Activated B cell treated with CpG ODN at 0.5 μM for 24 hours (primary cell): ENCODE results near the gene HGFAC. TPM values are rescaled to one million over a fixed set of nuclear protein-coding genes. Genes with fewer than 3 reads are reported as not detected.

ENCODE experiments used
- ATAC-seq: fragments of 200-7000 bp; cut with Tn5 transposase; one replicate; pipeline ENCODE4 v1.10.0; 2021; ENCODE audit warnings: low read depth, mild to moderate bottlenecking, moderate library complexity
- CTCF ChIA-PET: fragments of 350-600 bp; sonication (Branson Sonifier 250); formaldehyde crosslinking; loops from one replicate; lab custom pipeline; 2021; ENCODE audit warnings: antibody characterized with exemption; lab: Charles Lee
- POLR2A ChIA-PET: fragments of 350-600 bp; sonication (Branson Sonifier 250); formaldehyde crosslinking; loops from one replicate; lab custom pipeline; 2021; ENCODE audit warnings: antibody characterized with exemption; lab: Charles Lee
- DNase-seq: peaks from one replicate; pipeline ENCODE4 v3.0.0; 2022
- H3K27ac Mint-ChIP-seq: one replicate; pipeline ENCODE4 v1.8.0; 2020; ENCODE audit warnings: mixed read lengths
- H3K27me3 Mint-ChIP-seq: one replicate; pipeline ENCODE4 v1.8.0; 2021; ENCODE audit warnings: mixed read lengths
- H3K36me3 Mint-ChIP-seq: one replicate; pipeline ENCODE4 v1.8.0; 2021; ENCODE audit warnings: low read depth, mixed read lengths
- H3K4me1 Mint-ChIP-seq: one replicate; pipeline ENCODE4 v1.8.0; 2021; ENCODE audit warnings: mixed read lengths
- H3K4me3 Mint-ChIP-seq: one replicate; pipeline ENCODE4 v1.8.0; 2020; ENCODE audit warnings: mild to moderate bottlenecking, mixed read lengths
- H3K9me3 Mint-ChIP-seq: one replicate; pipeline ENCODE4 v1.8.0; 2020; ENCODE audit warnings: mixed read lengths
- CTCF ChIP-seq: fragments of 200-600 bp; IDR thresholded peaks from one replicate; pipeline ENCODE4 v1.8.0; 2022; ENCODE audit warnings: antibody characterized with exemption, mild to moderate bottlenecking
- intact Hi-C: fragments of 100-400 bp; cut with micrococcal nuclease; formaldehyde crosslinking; loops from one replicate; pipeline ENCODE4 v1.15.1; 2024
- total RNA-seq: library from RNA; stranded (reverse); gene quantifications from 2 replicates; pipeline ENCODE4 v1.2.3, GENCODE V29; 2022

The HGFAC gene
- total RNA-seq, 1 donor from 2014 or later, result not detected

GRCh38 chr4:3429651-3430050 is 12.1 kb upstream of the HGFAC start:
- H3K27ac Mint-ChIP-seq, result no peak overlapping the region
- no peaks in the 10 kb centered on the region for H3K27me3 Mint-ChIP-seq
- no peak for TF ChIP-seq CTCF
- H3K36me3 Mint-ChIP-seq, result no peaks in the 10 kb centered on the region
- no peaks in the 10 kb centered on the region for H3K9me3 Mint-ChIP-seq
- no peak overlapping the region for H3K4me3 Mint-ChIP-seq
- ATAC-seq (no peak), DNase-seq (no peak)
- CTCF ChIA-PET, result no interaction called here
- POLR2A ChIA-PET, result no interaction called here
- peaks cover 5% of the 10 kb centered on the region for H3K4me1 Mint-ChIP-seq
- intact Hi-C loops, result no loop called here

- no peak overlapping the region for H3K4me3 Mint-ChIP-seq
- no peak for TF ChIP-seq CTCF
- no peak overlapping the region for H3K27ac Mint-ChIP-seq
- DNase-seq, result no peak
- H3K27me3 Mint-ChIP-seq, result no peaks in the 10 kb centered on the region
- no peaks in the 10 kb centered on the region for H3K36me3 Mint-ChIP-seq
- peaks cover 5% of the 10 kb centered on the region for H3K4me1 Mint-ChIP-seq
- no peaks in the 10 kb centered on the region for H3K9me3 Mint-ChIP-seq
- ChIA-PET POLR2A (no interaction called here), CTCF (no interaction called here)
- intact Hi-C loops, result no loop called here
- ATAC-seq, result no peak
Observed at GRCh38 chr4:3430524-3430923, 11.2 kb upstream of the HGFAC start.

GRCh38 chr4:3431446-3431993 is 10.2 kb upstream of the HGFAC start:
- Mint-ChIP-seq H3K36me3 (no peaks in the 10 kb centered on the region), H3K9me3 (no peaks in the 10 kb centered on the region), H3K4me3 (no peak overlapping the region), H3K27me3 (no peaks in the 10 kb centered on the region), H3K4me1 (peaks cover 2% of the 10 kb centered on the region), H3K27ac (no peak overlapping the region)
- DNase-seq, result no peak
- intact Hi-C loops, result no loop called here
- ATAC-seq, result no peak
- ChIA-PET POLR2A (no interaction called here), CTCF (no interaction called here)
- TF ChIP-seq CTCF, result no peak

GRCh38 chr4:3432381-3432790 is 9.4 kb upstream of the HGFAC start:
- Mint-ChIP-seq H3K27ac (no peak overlapping the region), H3K9me3 (no peaks in the 10 kb centered on the region), H3K4me1 (no peaks in the 10 kb centered on the region), H3K4me3 (no peak overlapping the region), H3K27me3 (no peaks in the 10 kb centered on the region), H3K36me3 (no peaks in the 10 kb centered on the region)
- POLR2A ChIA-PET, result no interaction called here
- CTCF ChIA-PET, result no interaction called here
- no peak for TF ChIP-seq CTCF
- ATAC-seq, result no peak
- DNase-seq, result no peak
- intact Hi-C loops, result no loop called here

GRCh38 chr4:3433138-3433869 is 8.5 kb upstream of the HGFAC start:
- H3K4me3 Mint-ChIP-seq, result no peak overlapping the region
- no peaks in the 10 kb centered on the region for H3K27me3 Mint-ChIP-seq
- no peaks in the 10 kb centered on the region for H3K36me3 Mint-ChIP-seq

More at GRCh38 chr4:3433138-3433869, 8.5 kb upstream of the HGFAC start:
- DNase-seq (no peak), ATAC-seq (no peak)
- no peak overlapping the region for H3K27ac Mint-ChIP-seq
- no peaks in the 10 kb centered on the region for H3K4me1 Mint-ChIP-seq
- ChIA-PET POLR2A (no interaction called here), CTCF (interaction anchor here (1.6 kb wide), 1 partner anchor 87 kb away, joined by 7 read pairs; no protein-coding TSS in a partner anchor)
- no peak for TF ChIP-seq CTCF
- no peaks in the 10 kb centered on the region for H3K9me3 Mint-ChIP-seq
- intact Hi-C loops, result no loop called here
